ENCODE data around the gene EXOC6B. TPM values are rescaled to one million over a fixed set of nuclear protein-coding genes. Genes with fewer than 3 reads are reported as not detected.
A peak's percentile ranks its signal among the peaks of the same experiment; 100 is the strongest.

Gene EXOC6B
- total and polyA plus RNA-seq, 5 donors, result 17.5 to 127 (median 117) TPM

DNA sequence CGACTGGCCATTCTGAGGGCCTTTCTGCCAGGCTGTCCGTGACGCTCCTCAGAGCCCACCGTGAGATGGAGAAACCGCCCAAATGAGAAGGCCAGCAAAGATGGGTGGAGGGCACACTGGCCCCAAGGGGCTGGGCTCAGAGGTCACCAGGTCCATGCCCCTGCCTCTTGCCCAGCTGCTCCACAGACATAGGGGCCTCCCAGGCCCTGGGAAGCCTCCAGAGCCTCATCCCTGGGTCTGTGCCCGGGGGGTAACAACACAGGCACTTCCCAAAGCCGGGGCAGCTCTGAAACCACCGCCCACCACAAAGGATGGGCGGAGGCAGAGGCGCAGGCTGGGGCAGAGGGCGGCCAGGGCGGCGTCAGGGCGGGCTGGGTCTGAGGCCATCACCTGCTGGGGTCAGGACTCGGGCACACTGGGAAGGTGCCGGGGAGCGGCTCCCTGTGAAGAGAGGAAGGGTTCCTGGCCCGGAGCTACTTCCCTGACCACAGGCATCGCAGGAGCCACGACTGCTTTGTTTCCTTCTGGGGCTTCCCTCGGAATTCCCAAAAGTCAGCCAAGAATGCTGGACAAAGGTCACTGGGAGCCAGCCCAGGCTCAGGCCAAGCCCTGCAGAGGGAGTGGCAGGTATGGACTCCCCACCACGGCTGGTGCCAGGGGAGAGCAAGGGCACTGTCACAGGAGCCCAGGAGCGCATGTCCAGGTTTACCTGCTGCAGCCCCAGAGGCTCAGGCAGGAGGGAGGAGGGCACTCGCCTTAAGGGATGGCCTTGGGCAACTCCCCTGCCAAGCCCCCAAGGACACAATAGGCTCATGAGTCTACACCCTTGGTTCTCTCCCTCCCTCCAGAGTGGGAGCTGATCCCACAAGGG, 687.6 kb downstream of the EXOC6B start:
- WGBS, result 61% methylated on average over 24 of the region's 24 CpGs
- H3K9me3 ChIP-seq (ENCODE audit: control insufficient read depth, low read length), result no peaks in the 10 kb centered on the region
- no peaks in the 10 kb centered on the region for H3K4me1 ChIP-seq (ENCODE audit: control insufficient read depth, insufficient read depth, low read length)
- intact Hi-C loops (cut with DNase I), result loop anchor here in 2 of 4 donors (5.0 to 10.0 kb wide), 2 partner anchors 123 to 201 kb away; no protein-coding TSS in a partner anchor
- ATAC-seq (peak in 1 of 2 donors; percentile 42), DNase-seq (peak in 2 of 3 donors; percentile 57 to 63)
- H3K27me3 ChIP-seq (ENCODE audit: control insufficient read depth, insufficient read depth), result no peaks in the 10 kb centered on the region
- no peak overlapping the region for H3K27ac ChIP-seq (ENCODE audit: low read length)
- H3K4me3 ChIP-seq (ENCODE audit: low read length), result no peak overlapping the region

- H3K4me1 ChIP-seq (ENCODE audit: control insufficient read depth, insufficient read depth, low read length), result no peaks in the 10 kb centered on the region
- no peak overlapping the region for H3K4me3 ChIP-seq (ENCODE audit: low read length)
- WGBS, result 22% methylated on average over 10 of the region's 10 CpGs
Observed at GRCh38 chr2:72137498-72138010, 688.3 kb downstream of the EXOC6B start.

DNA sequence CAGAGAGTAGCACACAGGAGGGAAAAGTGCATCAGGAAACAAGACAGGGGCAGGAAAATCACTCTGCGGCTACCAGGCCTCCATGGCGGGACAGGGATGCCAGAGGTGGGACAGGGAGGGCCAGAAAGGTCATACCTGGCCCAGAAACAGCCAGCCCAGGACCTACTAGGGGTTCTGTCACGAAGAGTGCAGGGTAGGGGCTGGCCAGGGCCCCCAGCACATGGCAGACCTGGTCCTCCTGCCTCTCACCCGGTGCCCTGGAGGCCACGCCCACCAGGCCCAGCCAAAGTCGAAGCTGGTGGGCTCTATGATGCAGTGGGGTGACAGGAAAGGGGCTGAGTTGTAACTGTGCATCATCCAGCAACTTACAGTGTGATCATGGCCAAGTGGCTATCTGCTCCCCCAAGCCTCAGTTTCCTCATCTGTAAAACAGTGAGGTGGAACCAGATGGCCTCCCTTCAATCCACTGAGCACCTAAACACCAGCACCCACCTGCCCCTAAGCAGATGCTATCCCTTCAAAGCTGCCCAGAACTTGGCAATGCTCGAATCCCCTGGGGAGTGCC, 688.8 kb downstream of the EXOC6B start:
- Histone ChIP-seq H3K4me1 (ENCODE audit: control insufficient read depth, insufficient read depth, low read length) (no peaks in the 10 kb centered on the region), H3K4me3 (ENCODE audit: low read length) (no peak overlapping the region), H3K27me3 (ENCODE audit: control insufficient read depth, insufficient read depth) (no peaks in the 10 kb centered on the region), H3K9me3 (ENCODE audit: control insufficient read depth, low read length) (no peaks in the 10 kb centered on the region), H3K27ac (ENCODE audit: low read length) (no peak overlapping the region)
- DNase-seq (peak in 1 of 3 donors; percentile 56), ATAC-seq (no peak)
- intact Hi-C loops (cut with DNase I), result loop anchor here in 2 of 4 donors (5.0 to 10.0 kb wide), 2 partner anchors 122 to 200 kb away; no protein-coding TSS in a partner anchor
- WGBS, result 75% methylated on average over 7 of the region's 7 CpGs

More at GRCh38 chr2:72137498-72138010, 688.3 kb downstream of the EXOC6B start:
- ATAC-seq (peak; percentile 53 to 60), DNase-seq (peak; percentile 65 to 86 (median 85))
- no peak overlapping the region for H3K27ac ChIP-seq (ENCODE audit: low read length)
- H3K27me3 ChIP-seq (ENCODE audit: control insufficient read depth, insufficient read depth), result no peaks in the 10 kb centered on the region
- intact Hi-C loops (cut with DNase I), result loop anchor here in 2 of 4 donors (5.0 to 10.0 kb wide), 2 partner anchors 123 to 200 kb away; no protein-coding TSS in a partner anchor
- no peaks in the 10 kb centered on the region for H3K9me3 ChIP-seq (ENCODE audit: control insufficient read depth, low read length)

- Histone ChIP-seq H3K9me3 (ENCODE audit: control insufficient read depth, low read length) (no peaks in the 10 kb centered on the region), H3K4me1 (ENCODE audit: control insufficient read depth, insufficient read depth, low read length) (no peaks in the 10 kb centered on the region), H3K27me3 (ENCODE audit: control insufficient read depth, insufficient read depth) (no peaks in the 10 kb centered on the region), H3K27ac (ENCODE audit: low read length) (no peak overlapping the region), H3K4me3 (ENCODE audit: low read length) (no peak overlapping the region)
- 56% methylated on average over 10 of the region's 10 CpGs for whole genome bisulfite sequencing
- peak in 1 of 2 donors; percentile 6 for ATAC-seq
- intact Hi-C loops (cut with DNase I), result loop anchor here in 2 of 4 donors (5.0 to 10.0 kb wide), 2 partner anchors 122 to 199 kb away; no protein-coding TSS in a partner anchor
- peak in 1 of 3 donors; percentile 68 for DNase-seq
Observed at GRCh38 chr2:72136331-72136730, 689.5 kb downstream of the EXOC6B start.

GRCh38 chr2:72135921-72136320, 689.9 kb downstream of the EXOC6B start:
- intact Hi-C loops (cut with DNase I), result loop anchor here in 2 of 4 donors (5.0 to 10.0 kb wide), 2 partner anchors 121 to 199 kb away; no protein-coding TSS in a partner anchor
- Histone ChIP-seq H3K4me1 (ENCODE audit: control insufficient read depth, insufficient read depth, low read length) (no peaks in the 10 kb centered on the region), H3K4me3 (ENCODE audit: low read length) (no peak overlapping the region), H3K9me3 (ENCODE audit: control insufficient read depth, low read length) (no peaks in the 10 kb centered on the region), H3K27ac (ENCODE audit: low read length) (no peak overlapping the region), H3K27me3 (ENCODE audit: control insufficient read depth, insufficient read depth) (no peaks in the 10 kb centered on the region)
- ATAC-seq, result no peak
- 81% methylated on average over 8 of the region's 8 CpGs for WGBS
- DNase-seq, result no peak

DNA sequence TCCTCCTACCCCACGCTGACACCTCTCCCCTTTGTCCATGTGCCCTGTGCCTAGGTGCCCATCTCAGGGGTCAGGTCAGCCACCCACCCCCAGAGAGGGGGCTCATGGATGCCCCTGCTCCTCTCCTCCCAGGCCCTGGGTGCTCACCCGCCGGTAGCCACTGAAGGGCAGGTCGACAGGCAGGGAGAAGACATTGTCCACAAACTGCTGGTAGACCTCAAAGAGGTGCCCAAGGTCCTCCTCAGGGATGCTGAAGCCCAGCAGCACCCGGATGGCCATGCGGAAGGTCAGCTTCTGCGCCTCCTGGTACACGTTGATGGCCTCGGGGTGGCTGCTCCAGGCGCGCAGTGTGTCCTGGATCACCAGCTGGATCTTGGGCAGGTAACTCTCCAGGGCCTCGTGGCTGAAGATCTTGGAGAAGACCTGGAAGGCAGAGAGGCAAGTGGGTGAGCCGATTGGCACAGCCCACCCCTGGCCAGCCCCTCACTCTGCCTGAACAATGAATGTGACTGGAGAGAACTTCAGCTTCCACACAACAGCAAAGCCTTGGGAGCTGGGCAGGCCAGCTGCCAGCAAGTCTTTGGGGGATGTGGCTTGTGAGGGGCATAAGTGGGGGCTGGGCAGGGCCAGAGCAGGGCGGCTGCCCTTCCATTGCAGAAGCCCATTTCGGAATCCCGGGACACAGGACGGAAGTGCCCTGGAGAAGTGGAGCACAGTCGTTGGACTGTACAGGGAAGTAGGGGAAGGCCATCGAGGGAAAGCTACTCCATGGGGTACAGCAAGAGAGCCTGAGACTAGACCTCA, 690.6 kb downstream of the EXOC6B start:
- no peak overlapping the region for H3K4me3 ChIP-seq (ENCODE audit: low read length)
- H3K27ac ChIP-seq (ENCODE audit: low read length), result no peak overlapping the region
- no peaks in the 10 kb centered on the region for H3K27me3 ChIP-seq (ENCODE audit: control insufficient read depth, insufficient read depth)
- DNase-seq (no peak), ATAC-seq (no peak)
- H3K9me3 ChIP-seq (ENCODE audit: control insufficient read depth, low read length), result no peaks in the 10 kb centered on the region
- H3K4me1 ChIP-seq (ENCODE audit: control insufficient read depth, insufficient read depth, low read length), result no peaks in the 10 kb centered on the region
- intact Hi-C loops (cut with DNase I), result loop anchor here in 2 of 4 donors (5.0 to 10.0 kb wide), 2 partner anchors 120 to 198 kb away; no protein-coding TSS in a partner anchor
- 92% methylated on average over 19 of the region's 19 CpGs for WGBS

GRCh38 chr2:72134408-72134996, 691.3 kb downstream of the EXOC6B start:
- no peaks in the 10 kb centered on the region for H3K9me3 ChIP-seq (ENCODE audit: control insufficient read depth, low read length)
- intact Hi-C loops (cut with DNase I), result loop anchor here in 1 of 4 donors (10.0 kb wide), 1 partner anchor 120 kb away; no protein-coding TSS in a partner anchor
- H3K27me3 ChIP-seq (ENCODE audit: control insufficient read depth, insufficient read depth), result no peaks in the 10 kb centered on the region
- WGBS, result 95% methylated on average over 10 of the region's 10 CpGs
- H3K4me3 ChIP-seq (ENCODE audit: low read length), result no peak overlapping the region
- no peak overlapping the region for H3K27ac ChIP-seq (ENCODE audit: low read length)
- ATAC-seq (no peak), DNase-seq (no peak)
- no peaks in the 10 kb centered on the region for H3K4me1 ChIP-seq (ENCODE audit: control insufficient read depth, insufficient read depth, low read length)

GRCh38 chr2:72133721-72134407, 692.0 kb downstream of the EXOC6B start:
- no peaks in the 10 kb centered on the region for H3K9me3 ChIP-seq (ENCODE audit: control insufficient read depth, low read length)
- H3K27ac ChIP-seq (ENCODE audit: low read length), result no peak overlapping the region
- intact Hi-C loops (cut with DNase I), result loop anchor here in 1 of 4 donors (10.0 kb wide), 1 partner anchor 119 kb away; no protein-coding TSS in a partner anchor
- 91% methylated on average over 11 of the region's 11 CpGs for WGBS
- H3K4me1 ChIP-seq (ENCODE audit: control insufficient read depth, insufficient read depth, low read length), result no peaks in the 10 kb centered on the region
- H3K27me3 ChIP-seq (ENCODE audit: control insufficient read depth, insufficient read depth), result no peaks in the 10 kb centered on the region
- ATAC-seq, result no peak
- peak in 1 of 3 donors; percentile 28 for DNase-seq
- H3K4me3 ChIP-seq (ENCODE audit: low read length), result no peak overlapping the region

DNA sequence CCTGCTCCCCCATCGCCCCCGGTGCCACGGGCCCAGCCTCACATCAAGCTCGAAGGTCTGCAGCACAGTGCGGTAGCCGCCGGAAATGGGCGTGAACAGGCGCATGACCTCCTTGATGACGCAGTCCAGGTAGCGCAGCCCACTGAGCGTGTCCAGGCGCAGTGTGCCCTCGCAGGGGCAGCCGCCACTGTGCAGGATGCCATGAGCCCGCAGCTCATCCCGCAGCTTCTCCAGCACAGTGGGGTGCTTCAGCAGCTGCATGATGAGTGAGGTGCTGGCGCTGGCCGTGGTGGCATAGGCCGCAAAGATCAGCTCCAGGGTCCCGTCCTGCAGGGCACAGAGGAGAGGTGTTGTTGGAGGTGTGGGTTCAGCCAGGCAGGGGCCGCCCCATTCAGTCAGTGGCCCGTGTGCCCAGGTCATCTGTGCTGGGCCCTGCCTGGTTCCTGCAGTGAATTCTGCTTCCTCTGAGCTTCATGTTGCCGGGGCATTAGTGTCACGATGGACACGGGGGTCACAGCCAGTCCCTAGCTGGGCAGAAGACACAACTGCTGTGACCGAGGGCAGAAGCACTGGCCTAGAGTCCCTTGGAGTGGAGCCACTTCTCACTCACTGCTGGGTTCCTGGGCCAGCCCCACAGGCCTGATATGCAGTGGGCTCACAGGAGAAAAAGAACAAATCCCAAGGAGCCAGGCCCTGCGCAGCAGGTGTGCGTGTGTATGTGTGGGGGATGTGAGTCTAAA, 692.7 kb downstream of the EXOC6B start:
- Histone ChIP-seq H3K9me3 (ENCODE audit: control insufficient read depth, low read length) (no peaks in the 10 kb centered on the region), H3K27me3 (ENCODE audit: control insufficient read depth, insufficient read depth) (no peaks in the 10 kb centered on the region), H3K4me3 (ENCODE audit: low read length) (no peak overlapping the region), H3K4me1 (ENCODE audit: control insufficient read depth, insufficient read depth, low read length) (no peaks in the 10 kb centered on the region), H3K27ac (ENCODE audit: low read length) (no peak overlapping the region)
- no peak for ATAC-seq
- 96% methylated on average over 29 of the region's 29 CpGs for whole genome bisulfite sequencing
- intact Hi-C loops (cut with DNase I), result loop anchor here in 1 of 4 donors (10.0 kb wide), 1 partner anchor 118 kb away; no protein-coding TSS in a partner anchor
- DNase-seq, result no peak
